HepG2 (cell line): ENCODE results near the gene CD300A. TPM values are rescaled to one million over a fixed set of nuclear protein-coding genes. Genes with fewer than 3 reads are reported as not detected.
A peak's percentile ranks its signal among the peaks of the same experiment; 100 is the strongest.

Source experiments
- ATAC-seq: fragments of 200-7000 bp; cut with Tn5 transposase; 3 replicates; pipeline ENCODE4 v1.9.1; 2020; ENCODE audit warnings: mild to moderate bottlenecking, moderate library complexity
- BruUV-seq: library from RNA; stranded (reverse); fragments of 400-500 nt; replicated peaks from 2 replicates; lab custom pipeline; 2021; lab: Mats Ljungman, UMichigan
- CTCF ChIA-PET: fragments of 300-600 bp; formaldehyde crosslinking; extraction: SDS; loops from one replicate; lab custom pipeline; 2021; ENCODE audit warnings: low total read pairs, inconsistent platforms, low intra/inter-chr PET ratio; lab: Yijun Ruan, JAX
- POLR2A ChIA-PET: fragments of 350-600 bp; sonication (Branson Sonifier 250); formaldehyde crosslinking; loops from one replicate; lab custom pipeline; 2020; ENCODE audit warnings: antibody characterized with exemption, inconsistent platforms; lab: Yijun Ruan, JAX
- DNase-seq: peaks from one replicate; pipeline ENCODE4 v3.0.0-alpha.2; 2015; ENCODE audit warnings: low spot score
- FAIRE-seq: peaks from 3 replicates; lab custom pipeline; 2011; peaks lifted over from hg19 to GRCh38; lab: Jason Lieb, UNC
- H2AFZ ChIP-seq: one replicate; pipeline ENCODE4 v1.6.1; 2011; ENCODE audit warnings: low read length, inconsistent platforms
- H3K27ac ChIP-seq: fragments of 300-600 bp; 3 replicates; pipeline ENCODE4 v1.8.0; 2011; ENCODE audit warnings: mixed run types, mild to moderate bottlenecking, mixed read lengths, low read length, inconsistent platforms; ENCODE audit not compliant: insufficient read depth; ENCODE audit errors: extremely low read length
- H3K27me3 ChIP-seq, 2 experiments: fragments of 200-600 bp in 1 of 2; 2 replicates in 1 of 2; 3 replicates in 1 of 2; pipeline versions ENCODE4 v1.6.0 to v1.8.0; 2011; ENCODE audit warnings: low read length in 2 of 2, mild to moderate bottlenecking in 2 of 2, moderate library complexity in 2 of 2, inconsistent platforms in 1 of 2; ENCODE audit not compliant: insufficient read depth in 2 of 2, control insufficient read depth in 1 of 2
- H3K36me3 ChIP-seq, 2 experiments: fragments of 200-600 bp in 1 of 2; replicated peaks in 1 of 2; 2 replicates in 1 of 2; 3 replicates in 1 of 2; pipeline versions ENCODE4 v1.5.1 to v1.8.0; 2011; ENCODE audit warnings: low read length in 2 of 2, inconsistent platforms in 1 of 2; ENCODE audit not compliant: insufficient read depth in 2 of 2, control insufficient read depth in 1 of 2
- H3K4me1 ChIP-seq: 2 replicates; pipeline ENCODE4 v1.5.1; 2012; ENCODE audit warnings: low read length, inconsistent platforms; ENCODE audit not compliant: insufficient read depth
- H3K4me2 ChIP-seq: 2 replicates; pipeline ENCODE4 v1.6.0; 2011; ENCODE audit warnings: low read depth, low read length, inconsistent platforms
- H3K4me3 ChIP-seq, 3 experiments: fragments of 200-600 bp in 1 of 3; sonication (generic), shearing (Covaris generic) in 1 of 3; replicated peaks in 1 of 3; 2 replicates each; pipeline ENCODE4 v1.5.1; 2011 to 2016; ENCODE audit warnings: low read length in 3 of 3, inconsistent platforms in 2 of 3, low read depth in 2 of 3, mild to moderate bottlenecking in 2 of 3, control low read depth in 1 of 3, mixed read lengths in 1 of 3; ENCODE audit not compliant: insufficient read depth in 1 of 3
- H3K79me2 ChIP-seq: one replicate; pipeline ENCODE4 v1.6.1; 2011; ENCODE audit warnings: low read length, inconsistent platforms; ENCODE audit not compliant: insufficient read depth
- H3K9ac ChIP-seq: 2 replicates; pipeline ENCODE4 v1.6.0; 2011; ENCODE audit warnings: mild to moderate bottlenecking, low read depth, low read length, inconsistent platforms; ENCODE audit not compliant: insufficient read depth
- H3K9me3 ChIP-seq: 2 replicates; pipeline ENCODE4 v1.5.1; 2012; ENCODE audit warnings: mild to moderate bottlenecking, low read length
- H4K20me1 ChIP-seq: 2 replicates; pipeline ENCODE4 v1.6.0; 2011; ENCODE audit warnings: inconsistent platforms, mild to moderate bottlenecking, low read length, moderate library complexity; ENCODE audit not compliant: insufficient read depth
- ARHGAP35 ChIP-seq: sonication (generic); formaldehyde crosslinking; IDR thresholded peaks from 2 replicates; pipeline ENCODE4 v1.9.0; 2022; ENCODE audit warnings: mild to moderate bottlenecking, inconsistent platforms, moderate library complexity, missing genetic modification reagents, borderline replicate concordance
- CCDC6 ChIP-seq: sonication (generic); formaldehyde crosslinking; IDR thresholded peaks from 2 replicates; pipeline ENCODE4 v1.8.1; 2022; ENCODE audit warnings: mild to moderate bottlenecking, missing genetic modification reagents, moderate library complexity
- ELF4 ChIP-seq: sonication (generic); formaldehyde crosslinking; IDR thresholded peaks from 2 replicates; pipeline ENCODE4 v1.5.0; 2020; ENCODE audit warnings: missing genetic modification reagents, mild to moderate bottlenecking, moderate library complexity, borderline replicate concordance
- GABPB1 ChIP-seq: IDR thresholded peaks from 2 replicates; pipeline ENCODE4 v1.6.1; 2016; ENCODE audit warnings: mild to moderate bottlenecking, missing genetic modification reagents, moderate library complexity, missing compliant biosample characterization
- GLMP ChIP-seq: sonication (generic); formaldehyde crosslinking; IDR thresholded peaks from 2 replicates; pipeline ENCODE4 v1.9.0; 2021; ENCODE audit warnings: missing genetic modification reagents, mild to moderate bottlenecking, borderline replicate concordance
- HIVEP1 ChIP-seq: sonication (generic); formaldehyde crosslinking; IDR thresholded peaks from 2 replicates; pipeline ENCODE4 v1.4.0; 2020; ENCODE audit warnings: mild to moderate bottlenecking, missing genetic modification reagents
- KLF15 ChIP-seq: sonication (generic); formaldehyde crosslinking; IDR thresholded peaks from 2 replicates; pipeline ENCODE4 v1.8.1; 2023; ENCODE audit warnings: borderline replicate concordance, mild to moderate bottlenecking, inconsistent platforms, missing genetic modification reagents, mixed read lengths
- MEIS2 ChIP-seq: sonication (generic); formaldehyde crosslinking; IDR thresholded peaks from 2 replicates; pipeline ENCODE4 v1.9.0; 2021; ENCODE audit warnings: mild to moderate bottlenecking, missing genetic modification reagents
- MLXIP ChIP-seq: sonication (generic); formaldehyde crosslinking; IDR thresholded peaks from 2 replicates; pipeline ENCODE4 v1.9.0; 2021; ENCODE audit warnings: missing genetic modification reagents, borderline replicate concordance
- RNF219 ChIP-seq: sonication (generic); formaldehyde crosslinking; IDR thresholded peaks from 2 replicates; pipeline ENCODE4 v1.5.0; 2020; ENCODE audit warnings: mild to moderate bottlenecking, missing genetic modification reagents
- TEAD2 ChIP-seq: sonication (generic); formaldehyde crosslinking; IDR thresholded peaks from 2 replicates; pipeline ENCODE4 v1.9.0; 2021; ENCODE audit warnings: missing genetic modification reagents
- XRCC5 ChIP-seq: fragments of 200-400 bp; formaldehyde crosslinking; optimal IDR thresholded peaks from 2 replicates; pipeline ENCODE3; 2017; ENCODE audit warnings: mild to moderate bottlenecking, low read length
- ZBTB38 ChIP-seq: sonication (generic); formaldehyde crosslinking; IDR thresholded peaks from 2 replicates; pipeline ENCODE4 v1.5.1; 2020; ENCODE audit warnings: mild to moderate bottlenecking, missing genetic modification reagents
- ZNF253 ChIP-seq: sonication (generic); formaldehyde crosslinking; IDR thresholded peaks from 2 replicates; pipeline ENCODE4 v1.8.0; 2022; ENCODE audit warnings: mild to moderate bottlenecking, missing genetic modification reagents, borderline replicate concordance
- ZNF776 ChIP-seq: sonication (generic); formaldehyde crosslinking; IDR thresholded peaks from 2 replicates; pipeline ENCODE4 v1.4.0; 2020; ENCODE audit warnings: mild to moderate bottlenecking, missing genetic modification reagents
- WGBS: methylation state at CpG from one replicate; pipeline ENCODE4 v1.1.6; 2017; ENCODE audit warnings: low lambda C conversion rate; 5-methylcytosine and 5-hydroxymethylcytosine counted together
- in situ Hi-C: cut with HindIII; loops from 2 replicates; pipeline ENCODE4 v1.10.0; 2017; ENCODE audit warnings: low pct_unique_long_range_greater_than_20kb; ENCODE audit not compliant: extremely low pct_ligation_motif_present
- intact Hi-C: fragments of 100-400 bp; cut with micrococcal nuclease; formaldehyde crosslinking; loops from one replicate; pipeline ENCODE4 v1.10.0; 2022; ENCODE audit not compliant: unreplicated experiment
- polyA plus RNA-seq, 8 experiments: library from polyadenylated mRNA; depleted of rRNA in 3 of 8; stranded (reverse) in 7 of 8; unstranded in 1 of 8; fragments of >200 nt; fragmentation: Illumina TruSeq in 4 of 8; extraction: Trizol in 4 of 8; gene quantifications; 2 replicates each; pipeline versions ENCODE4 v1.2.1 to v1.2.3, GENCODE V29; 2011 to 2016; ENCODE audit warnings: low read depth in 4 of 8, missing spikeins in 1 of 8, mixed read lengths in 1 of 8; ENCODE audit not compliant: insufficient read depth in 1 of 8
- total RNA-seq, 5 experiments: library from RNA; depleted of rRNA; stranded (reverse); fragments of >200 nt; fragmentation: Illumina TruSeq; extraction: Trizol; gene quantifications; 2 replicates each; pipeline ENCODE4 v1.2.3, GENCODE V29; 2016; ENCODE audit warnings: low read depth in 1 of 5
- TF ChIP-seq, protein P1 (sequence below): sonication (generic); formaldehyde crosslinking; IDR thresholded peaks from 2 replicates; pipeline ENCODE4 v1.4.0; 2020; ENCODE audit warnings: mild to moderate bottlenecking, missing genetic modification reagents

Gene CD300A
- total and polyA plus RNA-seq, 2 of the 13 experiments (the other 11 are each of a cell fraction or from before 2014, with no cell fraction given) = not detected

DNA sequence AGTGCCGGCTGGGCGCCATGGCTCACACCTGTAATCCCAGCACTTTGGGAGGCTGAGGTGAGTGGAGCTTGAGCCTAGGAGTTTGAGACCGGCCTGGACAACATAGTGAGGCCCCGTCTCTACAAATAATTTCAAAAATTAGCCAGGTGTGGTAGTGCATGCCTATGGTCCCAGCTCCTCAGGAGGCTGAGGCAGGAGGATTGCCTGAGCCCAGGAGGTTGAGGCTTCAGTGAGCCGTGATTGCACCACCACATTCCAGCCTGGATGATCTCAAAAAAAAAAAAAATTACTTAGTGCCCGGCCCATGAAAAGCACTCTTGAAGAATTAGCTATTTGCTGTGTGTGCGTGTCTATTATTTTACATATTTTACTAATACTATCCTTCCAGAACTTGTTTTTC lies 24.9 kb upstream of the CD300A start (continued):
- TF ChIP-seq ELF4 (no peak), HIVEP1 (no peak), XRCC5 (no peak)

GRCh38 chr17:74442291-74442669 lies 24.2 kb upstream of the CD300A start:
- peak overlapping the region; percentile 96 for H3K27ac ChIP-seq
- no peak overlapping the region for H2AFZ ChIP-seq
- peak overlapping the region in 1 of 3 experiments; percentile 36; a peak in 1 of 6 replicates for H3K4me3 ChIP-seq
- WGBS = 55% methylated on average over 6 of the region's 6 CpGs
- H3K4me2 ChIP-seq = peak overlapping the region; percentile 60
- H3K79me2 ChIP-seq = peaks cover 25% of the 10 kb centered on the region
- FAIRE-seq (no peak), ATAC-seq (peak; percentile 20), DNase-seq (no peak)
- no peaks in the 10 kb centered on the region for H3K27me3 ChIP-seq
- intact Hi-C loops (loop anchor here (1.0 to 2.0 kb wide), 2 partner anchors 9 to 13 kb away; no protein-coding TSS in a partner anchor), in situ Hi-C loops (loop anchor here (25.0 kb wide), 2 partner anchors 655 to 1155 kb away; no protein-coding TSS in a partner anchor)
- 0 out of 2 replicates have a peak, but pooled peaks cover 5% of the 10 kb centered on the region for H3K9me3 ChIP-seq
- peaks cover 36 to 62% of the 10 kb centered on the region in 2 experiments for H3K36me3 ChIP-seq
- H4K20me1 ChIP-seq = peaks cover 24% of the 10 kb centered on the region
- BruUV-seq = no TSS peak
- peaks cover 41% of the 10 kb centered on the region for H3K4me1 ChIP-seq
- POLR2A ChIA-PET = interaction anchor here (5.5 to 5.6 kb wide), 2 partner anchors 11 to 12 kb away, joined by 86 to 126 read pairs; no protein-coding TSS in a partner anchor
- CTCF ChIA-PET = no interaction called here
- peak overlapping the region; percentile 29; the same call in 1 of the 2 replicates for H3K9ac ChIP-seq
- TF ChIP-seq MEIS2 (CRISPR knock-in tag) (no peak), TEAD2 (no peak), ZNF253 (CRISPR knock-in tag) (0 out of 2 replicates have a peak, but pooled peaks have one; percentile 65), ZBTB38 (CRISPR knock-in tag) (peak; percentile 83), ARHGAP35 (CRISPR knock-in tag) (0 out of 2 replicates have a peak, but pooled peaks have one; percentile 27), GABPB1 (no peak), MLXIP (CRISPR knock-in tag) (no peak), CCDC6 (CRISPR knock-in tag) (no peak), ZNF776 (CRISPR knock-in tag) (no peak; the same call in 1 of the 2 replicates), KLF15 (CRISPR knock-in tag) (no peak), GLMP (CRISPR knock-in tag) (no peak), RNF219 (CRISPR knock-in tag) (no peak)
- TF ChIP-seq, protein P1, sequence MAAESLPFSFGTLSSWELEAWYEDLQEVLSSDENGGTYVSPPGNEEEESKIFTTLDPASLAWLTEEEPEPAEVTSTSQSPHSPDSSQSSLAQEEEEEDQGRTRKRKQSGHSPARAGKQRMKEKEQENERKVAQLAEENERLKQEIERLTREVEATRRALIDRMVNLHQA (CRISPR knock-in tag) = no peak
